Measurements from ENCODE around the gene TEDC2.

DNA sequence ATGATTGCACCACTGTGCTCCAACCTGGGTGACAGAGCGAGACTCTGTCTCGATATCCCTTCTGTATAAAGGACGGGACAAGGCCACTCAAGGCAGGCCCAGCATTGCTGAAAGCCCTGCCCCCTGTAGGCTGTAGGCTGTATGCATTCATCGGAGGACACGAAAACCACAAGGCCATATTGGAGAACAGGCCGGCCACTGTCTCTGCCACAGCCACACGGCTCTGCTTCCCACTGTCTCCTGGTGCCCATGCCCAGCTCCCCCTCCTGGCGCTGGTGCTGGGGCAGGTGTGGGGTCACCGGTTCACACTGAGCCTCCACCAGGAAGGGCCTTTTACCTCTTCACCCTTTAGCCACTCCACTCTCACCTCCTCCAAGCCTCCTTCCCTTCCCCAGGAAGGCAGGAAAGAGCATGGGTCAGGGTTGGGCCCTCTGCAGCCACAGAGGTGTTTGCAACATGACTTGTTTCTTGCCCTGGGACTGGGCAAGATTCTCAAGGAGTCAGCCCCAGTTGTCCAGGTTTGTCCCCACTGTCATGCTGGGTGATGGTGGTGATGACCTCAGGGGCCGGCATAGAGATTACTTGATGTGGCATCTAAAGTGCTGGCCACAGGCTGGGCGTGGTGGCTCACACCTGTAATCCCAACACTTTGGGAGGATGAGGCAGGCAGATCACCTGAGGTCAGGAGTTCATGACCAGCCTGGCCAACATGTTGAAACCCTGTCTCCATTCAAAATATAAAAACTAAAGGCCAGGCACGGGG is 5.9 kb downstream of the TEDC2 start:
- TF ChIP-seq, protein P1, sequence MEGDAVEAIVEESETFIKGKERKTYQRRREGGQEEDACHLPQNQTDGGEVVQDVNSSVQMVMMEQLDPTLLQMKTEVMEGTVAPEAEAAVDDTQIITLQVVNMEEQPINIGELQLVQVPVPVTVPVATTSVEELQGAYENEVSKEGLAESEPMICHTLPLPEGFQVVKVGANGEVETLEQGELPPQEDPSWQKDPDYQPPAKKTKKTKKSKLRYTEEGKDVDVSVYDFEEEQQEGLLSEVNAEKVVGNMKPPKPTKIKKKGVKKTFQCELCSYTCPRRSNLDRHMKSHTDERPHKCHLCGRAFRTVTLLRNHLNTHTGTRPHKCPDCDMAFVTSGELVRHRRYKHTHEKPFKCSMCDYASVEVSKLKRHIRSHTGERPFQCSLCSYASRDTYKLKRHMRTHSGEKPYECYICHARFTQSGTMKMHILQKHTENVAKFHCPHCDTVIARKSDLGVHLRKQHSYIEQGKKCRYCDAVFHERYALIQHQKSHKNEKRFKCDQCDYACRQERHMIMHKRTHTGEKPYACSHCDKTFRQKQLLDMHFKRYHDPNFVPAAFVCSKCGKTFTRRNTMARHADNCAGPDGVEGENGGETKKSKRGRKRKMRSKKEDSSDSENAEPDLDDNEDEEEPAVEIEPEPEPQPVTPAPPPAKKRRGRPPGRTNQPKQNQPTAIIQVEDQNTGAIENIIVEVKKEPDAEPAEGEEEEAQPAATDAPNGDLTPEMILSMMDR (IDR thresholded peaks at IDR 0.05), result peak; percentile 46
- TF ChIP-seq EZH2 (IDR thresholded peaks at IDR 0.05) (no peak), EZH2phosphoT487 (IDR thresholded peaks at IDR 0.05) (no peak)

Measured in neural progenitor cell (in vitro differentiated cells).